ENCODE measurements around the gene PKIG.

DNA sequence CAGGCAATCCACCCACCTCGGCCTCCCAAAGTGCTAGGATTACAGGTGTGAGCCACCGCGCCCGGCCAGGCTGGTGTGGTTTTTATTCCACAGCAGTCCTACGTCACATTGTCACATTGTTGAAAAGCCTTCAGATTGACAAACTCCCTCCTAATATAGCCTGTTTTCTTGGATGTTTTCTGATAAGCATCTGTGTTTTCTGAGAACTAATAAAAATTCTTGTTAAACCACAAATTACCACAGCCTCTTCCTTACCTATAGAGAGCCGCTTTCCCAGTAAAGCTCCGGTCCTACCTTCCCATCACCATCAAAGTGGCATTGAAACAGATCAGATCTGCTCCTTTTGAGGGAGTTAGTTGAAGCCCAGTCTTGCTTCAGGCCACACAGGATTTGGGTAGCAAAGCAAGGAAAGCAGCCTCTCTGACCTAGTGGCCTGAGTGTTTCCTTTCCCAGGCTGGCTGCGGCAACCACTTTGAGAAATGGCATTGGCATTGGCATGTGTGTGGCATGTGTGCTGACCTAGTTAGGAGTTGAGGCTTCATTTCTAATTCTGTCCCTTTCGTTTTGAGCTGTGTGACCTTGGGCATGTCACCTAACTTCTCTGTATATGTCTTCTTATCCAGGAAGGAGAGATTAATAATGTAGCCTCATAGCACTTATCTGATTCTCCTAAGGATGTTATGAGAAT is 1.7 kb upstream of the PKIG start:
- TF ChIP-seq, protein P1, sequence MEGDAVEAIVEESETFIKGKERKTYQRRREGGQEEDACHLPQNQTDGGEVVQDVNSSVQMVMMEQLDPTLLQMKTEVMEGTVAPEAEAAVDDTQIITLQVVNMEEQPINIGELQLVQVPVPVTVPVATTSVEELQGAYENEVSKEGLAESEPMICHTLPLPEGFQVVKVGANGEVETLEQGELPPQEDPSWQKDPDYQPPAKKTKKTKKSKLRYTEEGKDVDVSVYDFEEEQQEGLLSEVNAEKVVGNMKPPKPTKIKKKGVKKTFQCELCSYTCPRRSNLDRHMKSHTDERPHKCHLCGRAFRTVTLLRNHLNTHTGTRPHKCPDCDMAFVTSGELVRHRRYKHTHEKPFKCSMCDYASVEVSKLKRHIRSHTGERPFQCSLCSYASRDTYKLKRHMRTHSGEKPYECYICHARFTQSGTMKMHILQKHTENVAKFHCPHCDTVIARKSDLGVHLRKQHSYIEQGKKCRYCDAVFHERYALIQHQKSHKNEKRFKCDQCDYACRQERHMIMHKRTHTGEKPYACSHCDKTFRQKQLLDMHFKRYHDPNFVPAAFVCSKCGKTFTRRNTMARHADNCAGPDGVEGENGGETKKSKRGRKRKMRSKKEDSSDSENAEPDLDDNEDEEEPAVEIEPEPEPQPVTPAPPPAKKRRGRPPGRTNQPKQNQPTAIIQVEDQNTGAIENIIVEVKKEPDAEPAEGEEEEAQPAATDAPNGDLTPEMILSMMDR (IDR thresholded peaks at IDR 0.05): no peak
- TF ChIP-seq POLR2AphosphoS5 (IDR thresholded peaks at IDR 0.05) (no peak), POLR2A (IDR thresholded peaks at IDR 0.05) (no peak)

All from suprapubic skin (tissue), 4 donors.